Fibroblast of peridontal ligament (primary cell): ENCODE measurements around the gene PFKFB3.

ENCODE experiments used
- DNase-seq: peaks from one replicate; pipeline ENCODE4 v3.0.0-alpha.2; 2010; ENCODE audit errors: extremely low read depth

The PFKFB3 gene

GRCh38 chr10:6300784-6301460 is 98.2 kb downstream of the PFKFB3 start:
- DNase-seq = no peak

- no peak for DNase-seq
These were observed 98.8 kb downstream of the PFKFB3 start for GRCh38 chr10:6301488-6302075.
